GM12875 (cell line): Measurements from ENCODE around the gene UST.
"Not testable (repeated sequence)": the region's sequence is repeated elsewhere in the genome, so short reads cannot be mapped to it uniquely, and the experiment has no call there.

Experiments
- H3K4me3 ChIP-seq: one replicate; pipeline ENCODE4 v1.5.1; 2011; ENCODE audit warnings: low read depth, low read length, control low read depth
- CTCF ChIP-seq: IDR thresholded peaks from 2 replicates; pipeline ENCODE4 v1.5.1; 2011; ENCODE audit warnings: low read depth, mild to moderate bottlenecking, control low read depth, inconsistent platforms, low read length, moderate library complexity, borderline replicate concordance; ENCODE audit not compliant: insufficient read depth

UST gene

GRCh38 chr6:148973538-148974208, 226.8 kb downstream of the UST start:
- no peak overlapping the region for H3K4me3 ChIP-seq
- 0 out of 2 replicates have a peak, but pooled peaks have one; percentile 9 for TF ChIP-seq CTCF

GRCh38 chr6:148974351-148974750, 227.5 kb downstream of the UST start:
- TF ChIP-seq CTCF: no peak
- H3K4me3 ChIP-seq: no peak overlapping the region

DNA sequence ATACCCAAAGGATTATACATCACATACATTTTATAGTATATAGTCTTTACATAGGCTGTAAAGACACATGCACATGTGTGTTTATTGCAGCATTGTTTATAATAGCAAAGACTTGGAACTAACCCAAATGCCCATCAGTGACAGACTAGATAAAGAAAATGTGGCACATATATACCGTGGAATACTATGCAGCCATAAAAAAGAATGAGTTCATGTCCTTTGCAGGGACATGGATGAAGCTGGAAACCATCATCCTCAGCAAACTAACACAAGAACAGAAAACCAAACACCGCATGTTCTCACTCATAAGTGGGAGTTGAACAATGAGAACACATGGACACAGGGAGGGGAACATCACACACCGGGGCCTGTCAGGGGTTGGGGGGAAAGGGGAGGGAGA, 231.5 kb downstream of the UST start:
- not testable (repeated sequence) for H3K4me3 ChIP-seq

DNA sequence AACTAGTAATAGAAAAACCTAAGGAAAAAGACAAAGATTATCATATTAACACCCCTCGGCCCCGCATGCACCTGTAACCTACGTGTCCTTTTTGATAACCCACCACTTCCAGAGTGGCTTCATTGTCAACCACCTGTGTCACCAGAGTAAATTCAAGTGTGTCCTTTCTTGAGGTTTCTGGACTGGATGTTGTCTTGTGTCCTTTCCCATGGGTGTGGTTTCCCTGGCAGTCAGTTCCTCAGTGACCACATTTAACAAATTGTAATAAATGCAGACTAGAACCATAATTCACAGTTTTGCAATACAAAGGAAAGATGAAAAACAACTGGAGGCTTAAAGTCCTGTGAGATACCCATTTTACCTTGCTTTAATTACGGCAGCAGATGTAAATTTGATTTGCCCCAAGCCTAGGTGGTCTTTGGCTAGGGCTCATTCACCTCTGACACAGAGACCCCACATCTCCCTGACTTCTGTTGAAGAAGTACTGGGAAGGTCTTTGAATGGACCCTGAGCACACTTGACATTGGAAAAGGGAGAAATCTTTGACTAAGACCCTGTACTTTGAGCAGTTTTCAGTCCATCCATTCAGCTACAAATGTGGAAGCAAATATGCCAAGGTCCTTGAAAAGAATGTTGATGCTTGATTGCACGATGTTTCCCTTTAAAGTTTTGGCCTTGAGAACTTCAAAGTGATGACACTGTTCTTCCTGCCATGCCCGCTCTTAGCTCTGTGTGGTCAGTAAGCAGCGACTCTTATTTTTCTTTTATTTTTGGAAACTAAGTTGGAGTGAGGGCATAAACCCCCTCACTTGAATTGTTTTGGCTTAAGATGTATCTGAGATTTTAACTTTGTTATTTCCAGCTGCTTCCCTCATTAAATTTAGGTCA, 232.4 kb downstream of the UST start:
- no peak for TF ChIP-seq CTCF
- no peak overlapping the region for H3K4me3 ChIP-seq

- no peak overlapping the region for H3K4me3 ChIP-seq
- no peak for TF ChIP-seq CTCF
Observed at GRCh38 chr6:148980234-148980633, 233.4 kb downstream of the UST start.

DNA sequence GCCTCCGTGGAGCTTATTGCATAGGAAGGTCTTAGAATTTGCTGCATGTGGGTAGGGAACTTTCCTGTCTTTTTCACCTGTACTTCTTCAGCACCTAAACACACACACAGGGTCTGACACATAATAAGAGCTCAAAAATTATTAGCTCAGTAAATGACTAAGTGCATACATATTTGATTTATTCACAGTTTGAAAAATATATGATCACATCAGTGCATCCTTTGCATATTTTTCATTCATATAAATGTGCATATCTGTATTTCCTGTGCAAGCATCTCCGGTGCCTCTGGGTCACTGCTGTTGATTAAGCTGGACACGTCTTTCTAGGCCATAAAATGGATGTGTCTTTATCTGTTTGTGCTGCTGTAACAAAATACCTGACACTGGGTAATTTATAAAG, 234.7 kb downstream of the UST start:
- no peak overlapping the region for H3K4me3 ChIP-seq
- no peak for TF ChIP-seq CTCF

GRCh38 chr6:148983101-148983761, 236.4 kb downstream of the UST start:
- TF ChIP-seq CTCF: no peak
- H3K4me3 ChIP-seq: no peak overlapping the region
